Dermis blood vessel endothelial cell (primary cell): ENCODE measurements around the gene CNKSR1. TPM values are rescaled to one million over a fixed set of nuclear protein-coding genes. Genes with fewer than 3 reads are reported as not detected.

Experiments
- DNase-seq: peaks from one replicate; pipeline ENCODE4 v3.0.0; 2010
- total RNA-seq: library from RNA; depleted of rRNA; stranded (reverse); fragments of >200 nt; gene quantifications from 2 replicates; pipeline ENCODE4 v1.2.3, GENCODE V29; 2014

The CNKSR1 gene
- total RNA-seq, 1 donor from 2014 or later: not detected

GRCh38 chr1:26184883-26185282 is 7.6 kb downstream of the CNKSR1 start:
- DNase-seq: no peak

GRCh38 chr1:26187882-26188281 is 10.6 kb downstream of the CNKSR1 start:
- DNase-seq: no peak

GRCh38 chr1:26188477-26188876 is 11.2 kb downstream of the CNKSR1 start:
- DNase-seq: no peak

DNA sequence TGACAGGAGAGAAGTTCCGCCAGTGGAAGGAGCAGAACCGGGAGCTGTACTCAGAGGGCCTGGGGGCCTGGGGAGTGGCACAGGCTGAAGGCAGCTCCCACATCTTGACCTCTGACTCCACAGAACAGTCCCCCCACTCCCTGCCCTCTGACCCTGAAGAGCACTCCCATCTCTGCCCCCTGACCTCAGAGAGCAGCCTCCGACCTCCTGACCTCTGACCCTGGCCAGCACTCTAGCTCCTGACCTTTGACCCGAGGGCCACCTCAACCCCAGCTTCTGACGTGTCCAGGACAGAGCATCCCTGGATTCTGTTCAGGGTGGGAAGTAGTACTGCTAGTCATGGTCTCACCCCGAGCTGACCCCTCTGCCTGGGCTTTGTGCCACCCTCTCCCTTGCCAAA is 12.0 kb downstream of the CNKSR1 start:
- DNase-seq: no peak

- no peak for DNase-seq
These were observed 12.5 kb downstream of the CNKSR1 start for GRCh38 chr1:26189751-26190275.

DNA sequence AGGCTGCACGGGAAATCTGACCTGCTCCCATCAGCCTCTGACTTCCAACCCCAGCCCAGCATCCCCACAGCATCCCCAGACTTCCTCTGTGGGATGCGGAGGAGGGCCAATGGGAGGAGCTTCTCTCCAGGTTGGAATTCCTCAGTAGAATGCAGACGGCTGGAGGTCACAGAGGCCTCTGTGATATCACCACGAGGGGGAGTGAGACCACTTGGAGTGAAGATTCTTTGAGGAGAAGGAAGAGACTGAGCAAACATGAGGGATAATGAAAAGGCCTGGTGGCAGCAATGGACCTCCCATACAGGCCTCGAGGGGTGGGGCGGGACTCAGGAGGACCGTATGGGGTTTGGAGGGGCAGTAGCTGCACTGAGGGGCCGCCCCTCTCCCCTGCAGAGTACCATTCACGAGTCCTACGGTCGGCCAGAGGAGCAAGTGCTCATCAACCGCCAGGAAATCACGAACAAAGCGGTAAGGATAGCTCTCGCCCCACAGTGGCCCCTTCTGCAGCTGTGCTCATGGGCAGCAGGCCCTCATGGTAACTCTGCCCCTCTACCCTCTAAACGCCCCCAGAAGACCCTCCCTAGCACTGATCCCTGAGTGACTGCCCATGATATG is 13.2 kb downstream of the CNKSR1 start, which contains the start of gene CATSPER4:
Gene CATSPER4 (plus strand): TSS at position 230 of the 615 bp plus-strand sequence. CDS start 26 bp downstream, at position 256.
- peak; percentile 36 for DNase-seq

- no peak for DNase-seq
These were observed 14.4 kb downstream of the CNKSR1 start for GRCh38 chr1:26191739-26192138.

GRCh38 chr1:26195805-26196204 is 18.5 kb downstream of the CNKSR1 start:
- DNase-seq: no peak

GRCh38 chr1:26197301-26197700 is 20.0 kb downstream of the CNKSR1 start:
- no peak for DNase-seq

- DNase-seq: no peak
These were observed 20.5 kb downstream of the CNKSR1 start for GRCh38 chr1:26197813-26198212.

- no peak for DNase-seq
These were observed 23.1 kb downstream of the CNKSR1 start for GRCh38 chr1:26200413-26200812.

- DNase-seq: no peak
These were observed 26.5 kb downstream of the CNKSR1 start for GRCh38 chr1:26203642-26204318.

DNA sequence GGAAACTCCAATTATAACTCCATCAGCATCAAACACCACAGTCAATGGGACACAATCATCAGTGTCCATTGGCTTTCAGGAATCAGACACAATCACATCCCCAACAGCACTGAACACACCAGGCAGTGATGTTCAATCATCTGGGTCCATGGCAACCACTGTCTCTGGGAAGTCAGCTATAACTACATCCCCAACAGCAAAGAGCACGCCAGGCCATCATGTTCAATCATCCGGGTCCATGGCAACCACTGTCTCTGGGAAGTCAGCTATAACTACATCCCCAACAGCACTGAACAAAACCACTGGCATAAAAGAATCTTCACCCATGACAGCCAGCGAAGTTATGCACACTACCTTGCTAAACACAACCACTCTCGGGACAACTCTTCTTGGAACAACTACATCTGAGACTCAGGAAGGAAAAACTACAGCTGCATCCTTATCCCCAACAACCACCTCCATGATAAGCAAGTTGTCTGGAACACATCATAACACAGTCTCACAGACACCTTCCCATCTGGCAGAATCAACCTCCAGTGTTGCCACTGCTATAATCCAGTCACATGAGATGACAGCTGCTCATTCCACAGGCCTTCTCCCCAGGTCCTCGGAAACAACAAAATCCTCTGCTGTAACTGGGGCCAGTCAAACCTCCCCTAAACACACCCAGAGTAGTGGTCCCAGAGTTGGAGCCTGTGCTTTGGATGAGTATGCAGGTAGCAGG is 33.0 kb downstream of the CNKSR1 start:
- no peak for DNase-seq

DNA sequence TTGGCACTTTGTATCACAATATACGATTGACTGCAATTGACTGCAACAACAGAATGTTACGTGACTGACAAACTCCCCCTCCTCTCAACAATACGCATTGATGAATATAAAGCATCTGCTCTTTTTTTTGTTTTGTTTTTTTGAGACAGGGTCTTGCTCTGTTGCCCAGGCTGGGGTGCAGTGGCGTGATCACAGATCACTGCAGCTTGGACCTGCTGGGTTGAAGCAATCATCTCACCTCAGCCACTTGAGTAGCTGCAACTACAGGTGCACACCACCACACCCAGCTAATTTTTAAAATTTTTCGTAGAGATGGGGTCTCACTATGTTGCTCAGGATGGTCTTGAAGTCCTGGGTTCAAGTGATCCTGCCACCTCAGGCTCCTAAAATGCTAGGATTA is 35.4 kb downstream of the CNKSR1 start:
- no peak for DNase-seq

DNA sequence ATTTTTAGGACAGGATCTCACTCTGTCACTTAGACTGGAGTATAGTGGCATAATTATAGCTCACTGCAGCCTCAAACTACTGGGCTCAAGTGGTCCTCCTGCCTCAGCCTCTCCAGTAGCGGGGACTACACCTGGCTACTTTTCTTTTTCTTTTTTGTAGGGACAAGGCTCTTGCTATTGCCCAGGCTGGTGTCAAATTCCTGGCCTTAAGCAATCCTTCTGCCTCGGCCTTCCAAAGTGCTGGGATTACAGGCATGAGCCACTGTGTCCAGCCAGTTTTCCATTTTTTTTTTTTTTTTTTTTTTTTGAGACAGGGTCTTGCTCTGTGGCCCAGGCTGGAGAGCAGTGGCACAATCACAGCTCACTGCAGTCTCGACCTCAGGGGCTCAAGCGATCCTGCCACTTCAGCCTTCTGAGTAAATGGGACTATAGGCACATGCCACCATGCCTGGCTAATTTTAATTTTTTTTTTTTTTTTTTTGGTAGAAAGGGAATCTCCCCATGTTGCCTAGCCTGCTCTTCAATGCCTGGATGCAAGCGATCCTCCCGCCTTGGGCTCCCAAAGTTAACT is 36.1 kb downstream of the CNKSR1 start:
- no peak for DNase-seq

- DNase-seq: no peak
These were observed 38.0 kb downstream of the CNKSR1 start for GRCh38 chr1:26215246-26215645.

DNA sequence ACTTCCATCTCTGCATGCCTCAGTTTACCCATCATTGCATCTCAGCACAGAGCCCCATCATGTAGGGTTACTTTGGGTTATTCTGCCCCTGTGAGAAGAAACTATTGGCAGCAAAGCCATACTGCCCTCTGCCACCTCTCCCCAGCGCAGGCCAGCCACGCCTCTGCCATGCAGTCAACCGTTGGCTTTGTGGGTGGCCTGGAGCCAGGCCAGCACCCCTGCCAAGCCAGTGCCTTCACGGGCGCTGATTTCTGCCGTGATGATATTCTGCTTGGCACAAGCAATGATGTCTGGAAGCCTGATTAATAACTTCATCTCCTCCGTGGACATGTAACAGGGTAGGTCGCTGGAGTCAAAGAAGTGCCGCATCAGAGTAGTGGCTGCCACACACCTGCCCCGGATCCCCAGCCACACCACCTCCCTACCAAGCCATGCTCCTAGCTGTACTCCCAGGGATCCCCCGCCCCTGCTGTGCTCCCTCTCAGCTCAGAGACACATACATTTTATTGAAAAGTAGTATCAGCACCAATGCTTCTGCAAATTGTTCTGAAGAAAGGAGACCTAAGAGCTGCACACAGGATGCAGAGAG is 41.7 kb downstream of the CNKSR1 start:
- no peak for DNase-seq

DNA sequence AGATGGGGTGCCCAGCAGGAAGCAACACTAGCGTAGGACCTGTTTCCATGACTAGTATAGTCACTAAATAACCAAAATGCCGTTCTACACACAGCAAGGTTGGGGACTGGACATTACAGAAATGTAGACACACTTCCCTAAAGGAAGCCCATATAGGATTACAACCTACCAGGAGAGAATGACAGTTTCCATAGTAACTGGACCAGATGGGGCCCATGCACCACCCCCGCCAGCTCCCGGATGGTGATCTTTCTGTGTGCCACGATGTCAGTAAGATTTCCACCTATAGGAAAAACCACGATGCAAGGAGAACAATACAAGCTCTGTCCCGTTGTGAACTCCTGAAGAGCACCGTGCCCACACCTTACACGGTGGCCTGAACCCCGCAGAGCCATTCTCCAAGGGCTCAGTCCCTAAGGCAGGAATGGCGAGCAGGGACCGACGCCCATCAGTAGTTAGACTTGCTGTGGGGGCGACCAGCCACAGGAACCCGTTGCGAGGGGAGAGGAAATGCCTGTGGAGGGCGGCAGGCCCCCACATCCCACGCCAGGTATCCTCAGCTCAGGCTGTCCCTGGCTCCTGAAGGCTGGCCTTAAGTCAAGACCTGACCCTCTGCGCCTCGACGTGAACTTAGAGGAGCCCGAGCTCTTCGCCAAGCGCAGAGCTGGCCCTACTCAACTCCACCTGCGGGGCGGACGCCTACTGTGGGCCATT is 43.1 kb downstream of the CNKSR1 start:
- no peak for DNase-seq

- DNase-seq: no peak
These were observed 43.8 kb downstream of the CNKSR1 start for GRCh38 chr1:26221094-26221493.

GRCh38 chr1:26224606-26225005 is 47.3 kb downstream of the CNKSR1 start:
- no peak for DNase-seq

GRCh38 chr1:26225033-26225831 is 47.9 kb downstream of the CNKSR1 start:
- peak; percentile 57 for DNase-seq
